ENCODE results near the gene STRA8.

- TF ChIP-seq, protein P1, sequence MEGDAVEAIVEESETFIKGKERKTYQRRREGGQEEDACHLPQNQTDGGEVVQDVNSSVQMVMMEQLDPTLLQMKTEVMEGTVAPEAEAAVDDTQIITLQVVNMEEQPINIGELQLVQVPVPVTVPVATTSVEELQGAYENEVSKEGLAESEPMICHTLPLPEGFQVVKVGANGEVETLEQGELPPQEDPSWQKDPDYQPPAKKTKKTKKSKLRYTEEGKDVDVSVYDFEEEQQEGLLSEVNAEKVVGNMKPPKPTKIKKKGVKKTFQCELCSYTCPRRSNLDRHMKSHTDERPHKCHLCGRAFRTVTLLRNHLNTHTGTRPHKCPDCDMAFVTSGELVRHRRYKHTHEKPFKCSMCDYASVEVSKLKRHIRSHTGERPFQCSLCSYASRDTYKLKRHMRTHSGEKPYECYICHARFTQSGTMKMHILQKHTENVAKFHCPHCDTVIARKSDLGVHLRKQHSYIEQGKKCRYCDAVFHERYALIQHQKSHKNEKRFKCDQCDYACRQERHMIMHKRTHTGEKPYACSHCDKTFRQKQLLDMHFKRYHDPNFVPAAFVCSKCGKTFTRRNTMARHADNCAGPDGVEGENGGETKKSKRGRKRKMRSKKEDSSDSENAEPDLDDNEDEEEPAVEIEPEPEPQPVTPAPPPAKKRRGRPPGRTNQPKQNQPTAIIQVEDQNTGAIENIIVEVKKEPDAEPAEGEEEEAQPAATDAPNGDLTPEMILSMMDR (IDR thresholded peaks at IDR 0.05) = no peak
- TF ChIP-seq SIN3A (IDR thresholded peaks at IDR 0.05; ENCODE audit: borderline replicate concordance, insufficient read depth, low read depth, low read length) = no peak
These were observed 29.1 kb downstream of the STRA8 start for GRCh38 chr7:135262623-135263320.
